Bone marrow (tissue), 2 donors: ENCODE data around the gene GJB6.
"Not testable (repeated sequence)": the region's sequence is repeated elsewhere in the genome, so short reads cannot be mapped to it uniquely, and the experiment has no call there.

Experiments
- DNase-seq, 2 donors: peaks; one replicate each; lab custom pipeline; 2025; lab: John Stamatoyannopoulos, UW

GJB6 gene

DNA sequence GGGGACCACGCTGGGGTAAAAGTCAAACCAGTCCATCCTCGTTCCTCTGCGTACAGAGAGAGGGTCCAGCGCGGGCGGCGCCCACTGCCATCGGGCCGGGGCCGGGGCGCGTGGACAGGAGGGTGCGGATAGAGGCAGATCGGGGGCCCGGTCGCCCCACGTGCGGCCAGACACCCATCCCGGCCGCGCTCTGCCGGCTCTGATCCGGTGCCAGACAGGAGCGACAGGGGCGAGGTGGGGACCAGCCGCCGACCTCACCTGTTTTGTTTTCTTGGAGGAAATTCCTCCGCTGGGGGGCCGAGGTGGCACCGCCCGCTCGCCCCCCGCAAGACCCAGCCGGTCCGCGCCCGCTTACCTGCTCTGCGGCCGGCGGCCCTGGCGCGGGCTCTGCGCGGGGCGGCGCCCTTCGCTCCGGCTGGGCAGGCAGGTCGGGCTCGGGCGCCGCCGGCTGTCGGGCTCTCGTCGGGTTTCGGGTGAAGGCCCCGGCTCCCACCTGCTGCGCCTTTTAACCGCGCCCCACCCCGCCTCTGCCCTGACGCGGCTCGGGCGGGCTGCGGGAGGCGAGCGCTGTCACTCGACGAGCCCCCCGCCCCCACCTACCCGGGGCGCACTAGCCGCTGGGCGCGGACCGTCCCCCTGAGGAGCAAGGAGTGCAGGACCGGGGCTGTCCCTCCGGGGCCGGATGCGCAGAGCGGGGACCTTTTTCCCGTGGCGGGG, at the start of gene GJB6:
GJB6 (minus strand) TSS at position 481 of the 717 bp plus-strand sequence. CDS start 8,839 bp downstream, outside the sequence.
- no peak for DNase-seq

DNA sequence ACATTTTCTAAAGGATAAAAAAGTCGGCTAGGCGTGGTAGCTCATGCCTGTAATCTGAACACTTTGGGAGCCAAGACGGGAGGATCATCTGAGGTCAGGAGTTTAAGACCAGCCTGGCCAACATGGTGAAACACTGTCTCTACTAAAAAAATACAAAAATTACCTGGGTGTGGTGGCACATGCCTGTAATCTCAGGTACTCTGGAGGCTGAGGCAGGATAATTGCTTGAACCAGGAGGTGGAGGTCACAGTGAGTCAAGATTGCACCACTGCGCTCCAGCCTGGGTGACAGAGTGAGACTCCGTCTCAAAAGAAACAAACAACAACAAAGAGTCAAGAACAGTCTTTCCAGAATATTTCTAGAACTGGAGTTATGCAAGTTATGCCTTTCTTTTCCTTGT, 44.8 kb upstream of the GJB6 start:
- not testable (repeated sequence) for DNase-seq

DNA sequence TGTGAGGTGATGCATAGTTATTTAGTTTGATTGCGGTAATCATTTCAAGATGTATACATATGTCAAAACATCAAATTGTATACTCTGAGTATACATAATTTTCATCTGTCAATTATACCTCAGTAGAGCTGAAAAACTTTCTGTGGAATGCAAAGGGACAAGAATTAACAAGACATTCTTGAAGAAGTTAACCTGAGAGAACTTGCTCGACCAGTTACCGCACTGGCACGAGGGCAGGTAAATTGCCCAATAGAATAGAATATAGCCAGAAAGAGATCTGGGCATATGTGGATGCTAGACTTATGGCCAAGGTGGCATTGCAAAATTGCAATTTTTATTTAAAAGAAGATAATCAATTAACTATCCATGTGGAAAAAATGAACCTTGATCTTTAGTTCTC, 42.3 kb upstream of the GJB6 start:
- DNase-seq, result no peak

DNA sequence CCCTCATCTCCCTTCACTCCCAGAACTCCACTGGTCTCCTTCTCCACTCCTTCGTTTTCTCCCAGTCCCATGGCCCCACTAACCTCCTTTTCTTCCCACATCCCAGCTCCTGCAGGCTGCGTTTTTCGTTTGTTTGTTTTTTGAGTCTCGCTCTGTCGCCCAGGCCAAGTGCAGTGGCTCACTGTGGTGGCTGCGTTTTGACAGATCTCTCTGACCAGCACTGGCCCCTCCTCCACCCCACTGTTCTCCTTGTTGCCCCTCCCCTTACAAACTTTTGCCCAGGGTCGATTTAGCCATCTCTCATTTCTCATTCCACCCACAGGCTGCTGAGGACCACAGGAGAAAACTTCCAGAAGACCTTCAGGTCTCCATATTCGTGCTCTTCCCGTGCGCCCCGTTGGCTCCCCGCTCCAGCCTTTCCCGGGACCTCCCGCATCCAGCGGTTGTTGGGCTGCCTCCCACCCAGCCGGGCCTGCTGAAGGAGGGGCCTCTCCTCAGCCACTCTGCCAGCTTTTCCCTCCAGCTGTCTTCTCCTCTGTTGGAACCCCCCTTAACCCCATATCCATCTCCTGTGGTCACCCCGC, 40.6 kb upstream of the GJB6 start:
- no peak for DNase-seq

DNA sequence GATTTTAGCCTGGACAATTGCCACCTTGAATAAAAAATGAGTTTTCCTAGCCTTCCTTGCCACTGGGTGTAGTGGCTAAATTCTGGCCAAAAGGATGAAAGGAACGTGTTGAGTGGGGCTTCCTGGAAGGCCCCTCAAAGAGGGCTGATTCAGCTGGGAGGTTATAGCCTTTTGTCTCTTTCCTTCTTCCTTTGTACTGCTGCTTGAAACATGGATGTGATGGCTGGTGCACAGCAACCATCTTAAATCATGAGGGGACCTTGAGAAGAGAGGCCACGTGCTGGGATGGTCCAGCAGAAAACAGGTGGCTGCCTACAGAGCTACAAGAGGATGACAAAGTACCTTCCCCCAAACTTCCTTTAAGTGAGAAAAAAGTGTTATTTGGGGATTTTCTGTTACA, 40.0 kb upstream of the GJB6 start:
- DNase-seq, result no peak

DNA sequence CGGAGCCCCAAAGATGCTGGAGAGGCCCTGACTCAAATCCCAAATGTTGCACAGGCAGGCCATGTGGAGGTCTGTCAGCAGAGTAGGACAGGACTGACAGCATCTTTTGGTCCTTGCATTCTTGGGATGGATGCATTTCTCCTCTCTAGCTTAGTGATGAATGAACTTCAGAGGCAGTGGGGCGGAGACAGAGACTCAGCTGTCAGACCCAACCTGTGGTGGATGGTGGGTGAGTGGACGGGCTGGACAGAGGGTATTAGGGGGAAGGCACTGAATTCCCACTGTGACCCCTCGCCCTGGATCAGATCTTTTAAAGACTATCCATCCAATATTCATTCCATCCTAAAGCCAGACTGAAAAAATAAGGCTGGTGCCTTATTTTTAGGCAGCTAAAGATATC, 39.3 kb upstream of the GJB6 start:
- DNase-seq, result no peak

DNA sequence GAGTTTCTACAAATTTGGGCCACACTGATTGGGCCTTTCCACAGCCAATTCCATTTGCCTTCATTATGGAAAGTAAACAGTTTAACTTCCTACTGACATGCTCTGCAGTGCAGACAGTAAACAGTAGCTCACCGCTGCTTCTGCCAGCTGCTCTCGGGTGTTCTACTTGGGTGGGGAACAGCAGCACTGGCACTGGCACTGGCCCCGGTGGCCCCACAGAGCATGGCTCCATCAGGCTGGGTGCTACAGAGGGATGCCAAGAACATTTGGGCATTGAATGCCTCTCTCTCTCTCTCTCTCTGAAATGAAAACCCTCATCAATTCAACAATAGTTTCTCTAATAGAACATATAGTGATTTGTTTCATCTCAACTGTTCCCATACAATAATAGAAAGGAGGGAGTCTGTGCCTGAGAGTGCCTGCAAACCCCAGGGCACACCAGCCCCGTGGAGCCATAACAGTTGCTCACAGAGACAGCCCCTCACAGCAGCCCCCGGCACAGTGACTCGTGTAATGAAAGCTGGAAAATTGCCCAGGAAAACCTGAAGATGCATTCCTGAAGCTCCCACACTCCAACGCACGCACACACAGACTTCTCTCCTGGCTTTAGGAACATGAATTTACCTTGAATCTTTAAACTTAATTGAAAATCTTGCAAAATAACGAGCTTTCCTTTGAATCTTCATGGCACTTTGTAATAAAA, 38.2 kb upstream of the GJB6 start:
- no peak for DNase-seq

DNA sequence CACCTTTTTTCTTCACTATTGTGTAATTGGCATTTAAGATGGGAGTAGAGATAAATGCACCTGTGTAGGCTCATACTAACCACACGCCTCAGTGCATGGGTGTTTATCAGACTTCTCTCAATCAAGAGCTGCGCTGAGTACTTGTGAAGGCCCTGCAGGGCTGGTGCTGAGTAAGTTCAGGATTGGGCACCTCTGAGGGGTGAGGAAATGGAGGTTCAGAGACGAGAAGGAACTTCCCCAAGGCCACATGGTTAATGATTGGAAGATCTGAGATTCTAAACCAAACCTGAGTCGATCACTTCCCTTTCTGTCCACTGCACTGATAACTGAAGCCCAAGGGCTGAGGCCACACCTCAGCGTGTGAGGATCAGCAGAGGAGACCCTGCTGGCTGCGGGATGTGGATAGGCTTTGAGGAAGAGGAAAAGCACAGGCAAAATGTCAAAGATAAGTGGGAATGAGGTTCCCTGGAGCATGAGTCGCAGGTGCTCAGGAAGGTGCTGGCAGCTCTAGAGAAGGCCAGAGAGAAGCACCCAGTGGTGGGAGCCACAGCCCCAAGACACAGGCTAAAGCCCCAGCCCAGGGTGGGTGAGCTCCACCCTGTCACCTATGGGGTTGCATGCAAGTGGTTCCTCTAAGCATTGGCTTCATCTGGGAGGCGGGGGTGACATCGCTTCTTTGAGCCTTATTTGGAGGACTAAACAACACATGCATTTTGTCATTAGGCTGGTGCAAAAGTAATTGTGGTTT, 32.3 kb upstream of the GJB6 start:
- DNase-seq, result no peak

DNA sequence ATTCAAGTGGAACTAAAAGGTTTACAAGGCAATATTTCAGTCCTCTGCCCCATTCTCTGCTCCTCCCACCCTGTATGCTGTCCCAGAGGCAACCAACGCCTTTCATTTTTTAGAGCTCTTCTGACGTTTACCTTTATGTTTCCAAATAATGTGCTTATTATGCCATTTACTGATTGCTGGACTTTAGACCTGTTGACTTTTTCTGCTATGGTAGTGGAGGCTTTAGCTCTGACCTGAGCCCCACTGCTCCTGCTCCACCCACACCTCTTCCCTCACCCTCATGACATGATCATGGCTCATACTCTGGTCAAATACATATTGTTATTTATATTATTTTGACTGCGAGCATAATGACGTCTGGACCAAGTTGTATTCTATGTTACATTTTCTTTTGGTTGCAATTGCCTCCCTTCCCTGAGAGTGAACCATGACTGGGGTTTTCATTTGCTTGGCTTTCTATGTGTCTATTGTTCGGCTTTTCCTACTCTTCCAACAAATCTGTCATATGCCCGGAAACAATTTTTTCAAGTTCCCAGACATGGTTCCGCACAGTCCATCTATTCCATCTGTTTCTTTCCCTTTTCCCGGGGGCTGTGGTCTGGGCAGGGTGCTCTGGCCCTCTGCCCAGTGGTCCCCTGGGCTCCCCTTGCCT, 31.4 kb upstream of the GJB6 start:
- DNase-seq, result no peak

DNA sequence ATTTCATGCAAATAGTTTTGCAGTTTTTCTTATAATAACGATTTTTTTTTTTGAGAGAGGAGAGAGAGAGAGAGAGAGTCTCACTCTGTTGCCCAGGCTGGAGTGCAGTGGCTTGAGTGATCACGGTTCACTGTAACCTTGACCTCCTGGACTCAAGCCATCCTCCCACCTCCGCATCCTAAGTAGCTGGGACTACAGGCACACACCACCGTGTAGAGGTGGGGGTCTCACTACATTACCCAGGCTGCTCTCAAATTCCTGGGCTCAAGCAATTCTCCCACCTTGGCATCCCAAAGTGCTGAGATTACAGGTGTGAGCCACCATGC, 26.8 kb upstream of the GJB6 start:
- DNase-seq, result no peak

DNA sequence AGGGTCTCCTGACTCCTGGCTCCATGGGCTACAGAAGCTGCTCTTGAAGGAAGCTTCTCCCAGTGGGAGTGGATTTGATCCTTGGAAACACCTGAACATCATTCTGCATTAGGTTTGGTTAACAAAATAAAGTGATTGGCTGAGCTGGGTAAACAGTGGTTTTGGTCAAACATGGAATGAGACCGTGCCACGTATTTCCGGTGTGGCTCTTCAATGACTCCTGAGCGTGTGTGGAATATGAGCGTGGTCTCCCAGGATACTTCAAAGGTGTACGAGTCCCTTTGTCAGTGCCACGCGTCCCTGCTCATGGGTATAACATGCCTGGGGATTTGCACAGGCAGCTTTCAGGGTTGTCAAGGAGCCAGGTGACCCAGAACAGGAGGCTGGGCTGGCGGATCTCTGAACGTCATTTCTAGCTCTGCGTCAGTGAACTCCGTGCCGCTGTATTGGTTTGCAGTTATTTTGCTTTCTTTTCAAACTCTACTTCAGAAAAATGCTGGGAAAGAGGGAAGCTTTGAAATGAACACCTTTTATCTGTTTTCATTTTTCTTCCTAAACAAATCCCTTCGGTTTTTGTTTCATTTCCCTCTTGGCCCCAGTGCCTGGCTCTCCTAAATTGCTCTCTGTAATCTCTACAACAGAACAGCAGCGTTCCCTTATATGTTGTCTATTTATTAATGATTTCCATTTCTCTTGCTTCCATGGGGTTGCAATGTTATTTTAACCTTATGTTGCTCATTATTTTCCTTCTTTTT, 26.3 kb upstream of the GJB6 start:
- DNase-seq, result no peak

DNA sequence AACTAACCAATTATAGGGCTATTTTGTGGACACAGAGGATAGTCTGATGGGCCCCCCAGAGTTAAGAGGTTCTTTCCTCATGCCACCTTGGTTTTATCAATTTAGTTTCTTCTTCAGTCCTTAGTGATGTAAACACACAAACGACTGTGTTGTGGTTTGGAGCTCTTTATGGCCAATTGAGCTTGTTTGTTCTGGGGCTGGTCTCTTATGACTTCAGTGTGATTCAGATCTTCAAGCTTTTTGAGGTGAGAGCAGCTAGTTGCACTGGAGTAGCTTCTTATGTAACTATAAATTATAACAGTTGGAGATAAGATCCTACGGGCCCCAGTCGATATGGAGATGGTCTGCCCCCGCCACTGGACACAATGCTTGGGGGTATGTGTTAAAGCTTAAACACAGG, 22.0 kb upstream of the GJB6 start:
- DNase-seq, result no peak

DNA sequence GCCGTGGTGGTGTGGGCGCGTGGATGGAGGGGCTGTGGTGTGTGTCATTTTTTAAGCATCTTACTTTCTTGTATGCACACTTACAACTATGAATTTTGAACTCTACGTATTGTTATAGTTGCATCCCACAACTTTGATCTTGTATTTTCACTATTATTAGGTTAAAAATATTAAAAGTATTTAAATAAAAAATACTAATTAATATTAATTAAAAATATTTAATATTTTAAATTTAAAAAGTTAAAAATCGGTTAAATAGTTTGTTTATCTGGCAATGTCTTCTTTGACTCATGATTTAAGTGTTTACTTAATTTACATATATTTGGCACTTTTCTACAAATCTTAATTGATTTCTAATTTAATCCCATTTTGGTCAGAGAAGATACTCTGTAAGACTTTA, 17.8 kb upstream of the GJB6 start:
- no peak for DNase-seq

DNA sequence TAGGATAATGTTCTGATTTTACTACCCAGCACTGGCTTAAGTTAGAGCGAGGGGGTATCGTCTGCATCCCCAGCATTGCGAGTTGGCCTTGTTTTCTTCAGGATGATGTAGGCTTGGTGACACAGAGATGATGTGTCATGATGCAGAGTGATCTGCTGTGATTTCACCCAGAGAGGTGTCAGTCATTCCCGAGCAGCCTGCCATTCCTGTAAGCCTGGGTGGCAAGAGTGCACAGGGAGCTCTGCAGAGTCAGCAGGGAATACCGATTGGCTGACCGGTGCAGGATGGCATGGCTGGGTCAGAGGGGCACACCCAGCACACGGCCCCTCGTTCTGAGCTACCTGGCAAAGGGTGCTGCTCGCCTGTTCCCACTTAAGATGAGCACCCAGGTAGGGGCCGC, 15.8 kb upstream of the GJB6 start:
- DNase-seq, result no peak

DNA sequence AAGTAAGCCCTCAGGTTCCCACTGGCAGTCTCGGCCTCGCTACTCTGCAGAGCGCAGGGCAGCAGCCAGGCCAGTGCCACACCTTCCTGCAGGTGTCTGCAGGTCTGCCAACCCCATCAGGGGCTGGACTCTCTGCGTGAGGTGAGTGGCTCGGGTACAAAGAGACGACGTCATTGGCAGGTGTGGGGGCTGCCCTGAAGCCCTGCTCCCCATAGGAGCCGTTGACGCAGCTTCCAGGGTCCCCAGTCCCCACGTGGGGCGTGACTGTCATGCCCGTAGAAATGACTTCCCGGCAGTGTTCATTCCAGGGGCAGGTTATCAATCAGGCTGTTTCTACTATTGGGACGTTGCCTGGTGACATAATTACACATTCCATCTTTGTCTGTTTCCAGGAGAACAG, 15.3 kb upstream of the GJB6 start:
- DNase-seq, result no peak

DNA sequence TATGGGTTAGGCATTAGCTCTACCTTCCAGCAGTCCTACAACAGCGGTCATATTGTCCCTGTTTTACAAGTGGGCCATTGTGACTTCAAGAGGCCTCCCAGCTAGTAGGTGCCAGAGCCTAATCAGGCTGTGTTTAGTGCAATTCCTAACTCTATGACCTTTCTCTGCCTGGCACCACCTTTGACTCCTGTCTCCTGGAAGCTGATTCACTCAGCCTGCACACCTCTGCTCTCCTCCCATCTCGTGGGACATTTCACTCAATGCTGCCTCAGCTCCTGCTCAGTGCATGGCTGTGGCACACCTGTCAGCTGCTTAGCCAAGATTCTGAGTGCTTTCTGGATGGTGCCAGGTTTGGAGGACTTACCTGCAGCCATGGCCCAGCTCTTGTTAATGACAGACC, 9.5 kb upstream of the GJB6 start:
- no peak for DNase-seq

DNA sequence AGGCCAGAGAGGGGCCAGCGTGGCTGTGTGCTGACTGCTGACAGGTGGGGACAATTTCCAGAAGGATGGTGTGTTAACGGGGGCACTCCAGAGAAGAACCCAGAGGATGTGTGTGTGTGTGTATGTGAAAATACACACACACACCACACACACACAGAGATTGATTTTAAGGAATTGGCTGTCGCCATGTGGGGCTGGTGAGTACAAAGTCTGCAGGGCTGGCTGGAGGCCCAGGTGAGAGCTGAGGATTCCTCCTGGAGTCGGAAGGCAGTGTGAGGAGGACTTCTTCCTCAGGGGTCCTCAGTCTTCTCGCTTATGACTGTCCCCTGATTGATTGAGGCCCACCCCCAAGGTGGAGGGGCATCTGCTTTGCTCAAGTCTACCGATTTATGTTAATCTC, 7.6 kb upstream of the GJB6 start:
- no peak for DNase-seq

DNA sequence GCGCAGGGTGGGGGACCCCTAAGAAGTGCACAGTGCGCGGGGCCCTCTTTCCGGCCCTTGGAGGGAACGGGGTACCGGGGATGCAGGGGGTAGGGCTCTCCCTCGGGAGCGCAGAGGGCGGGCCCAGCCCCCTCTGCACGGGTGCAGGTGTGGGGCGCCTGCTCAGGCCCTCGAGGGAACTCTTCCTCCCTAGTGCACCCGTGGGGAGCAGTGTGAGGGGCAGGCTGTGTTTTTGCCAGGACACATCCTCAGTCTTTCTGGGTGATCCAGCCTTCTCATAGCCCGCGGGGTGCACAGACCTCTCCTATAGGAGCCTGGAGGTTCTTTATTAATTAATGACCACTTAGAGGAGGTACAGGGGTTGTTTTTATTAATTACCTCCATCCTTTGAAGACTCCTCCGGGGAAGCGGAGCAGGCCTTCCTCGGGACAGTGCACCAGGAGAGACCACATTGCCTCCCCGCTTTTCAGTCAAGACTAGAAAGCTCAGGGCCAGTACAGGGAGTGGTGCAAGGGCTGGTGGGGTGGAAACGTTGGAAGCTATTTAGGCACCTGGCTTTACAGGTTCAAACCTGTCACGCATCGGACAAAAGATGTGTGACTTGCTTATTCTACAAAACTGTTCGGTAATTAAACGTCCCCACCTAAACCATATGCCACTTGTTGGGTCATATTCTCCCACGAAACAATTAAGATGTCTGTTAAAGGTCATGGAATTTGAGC, 598 bp upstream of the GJB6 start:
- no peak for DNase-seq

DNA sequence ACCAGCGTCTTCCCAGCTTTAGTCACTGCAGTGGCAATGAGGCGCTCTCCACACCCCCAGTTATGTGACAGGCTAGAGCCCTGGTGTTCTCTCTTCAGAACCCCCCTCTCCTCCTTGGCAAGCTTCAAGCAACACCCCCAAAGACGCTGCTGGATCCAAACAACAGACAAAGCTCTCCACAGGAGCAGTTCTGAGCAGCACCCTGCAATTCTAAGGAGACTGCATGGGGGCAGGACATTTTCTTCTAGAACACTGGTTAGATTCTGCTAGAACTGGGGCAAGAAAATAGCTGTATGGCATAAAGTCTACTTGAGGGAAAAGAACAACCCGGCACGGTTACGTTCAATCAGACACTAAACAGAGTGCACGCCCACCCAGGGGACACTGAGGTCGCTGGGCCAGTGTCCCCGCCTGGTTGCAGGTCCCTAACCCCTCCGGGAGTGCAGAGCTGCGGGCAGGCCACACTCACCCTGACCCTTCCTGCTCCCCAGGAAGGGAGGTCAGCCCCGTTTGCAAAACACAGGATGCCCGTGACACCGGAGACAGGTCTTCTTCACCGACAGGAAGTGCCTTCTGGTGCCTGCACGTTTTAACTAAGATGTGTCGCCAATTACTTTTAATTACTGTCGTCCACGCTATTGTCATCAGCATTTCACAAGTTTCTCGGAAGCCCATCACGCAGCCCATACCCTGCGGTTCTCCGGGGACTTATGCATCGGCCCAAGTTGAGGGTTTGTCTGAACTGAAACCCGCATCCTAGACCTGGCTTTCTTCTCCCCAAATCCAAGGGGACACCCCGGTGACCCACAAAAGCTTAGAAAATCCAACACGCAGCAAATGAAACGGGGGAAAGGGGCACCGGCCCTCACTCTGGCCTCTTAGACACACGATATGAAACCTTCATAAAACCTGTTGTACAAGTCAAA, 943 bp downstream of the GJB6 start:
- no peak for DNase-seq

DNA sequence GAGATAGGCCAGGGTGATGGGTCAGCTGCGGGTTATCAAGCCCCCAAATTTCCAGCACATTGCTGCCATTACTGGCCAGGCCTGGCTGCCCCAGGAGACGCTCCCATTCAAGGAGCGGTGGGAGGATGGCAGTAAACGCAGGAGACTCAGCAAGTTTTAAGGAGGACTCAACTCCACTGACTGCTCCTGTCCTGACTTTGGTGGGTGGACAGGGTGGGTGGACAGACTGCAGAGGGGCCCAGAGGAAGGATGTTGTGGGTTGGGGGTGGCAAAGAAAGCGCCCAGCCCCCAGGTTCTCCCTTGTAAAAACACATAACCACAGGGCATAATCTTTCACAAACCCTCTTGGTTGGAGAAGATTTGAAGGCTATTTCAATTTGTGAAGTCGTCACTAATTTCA, 4.4 kb downstream of the GJB6 start:
- DNase-seq, result no peak
